Erythroblast (primary cell): ENCODE measurements around the gene ATM.

ENCODE experiments used
- GATA1 ChIP-seq: IDR thresholded peaks from 2 replicates; pipeline ENCODE4 v1.6.1; 2011; ENCODE audit warnings: low read depth, mild to moderate bottlenecking, control low read depth, low read length, moderate library complexity
- POLR2A ChIP-seq: IDR thresholded peaks from 2 replicates; pipeline ENCODE4 v1.6.1; 2011; ENCODE audit warnings: mild to moderate bottlenecking, low read length

DNA sequence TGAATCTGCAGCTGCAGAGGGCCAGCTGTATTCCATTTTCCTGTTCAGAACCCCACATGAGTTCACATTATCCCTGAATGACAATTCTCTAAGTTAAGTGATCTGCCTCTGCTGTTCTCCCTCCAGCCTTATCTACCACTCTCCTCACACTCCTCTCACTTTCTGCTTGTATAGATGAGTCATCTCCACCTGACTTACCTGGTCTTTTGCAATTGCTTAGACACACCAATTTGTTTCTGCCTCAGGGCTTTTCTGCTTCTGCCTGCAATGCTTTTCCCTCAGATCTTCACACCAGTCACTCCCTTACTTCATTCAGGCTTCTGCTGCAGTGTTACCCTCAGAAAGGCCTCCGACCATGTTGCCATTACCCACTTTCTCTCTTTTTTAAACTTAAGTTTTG is 118.1 kb downstream of the ATM start:
- TF ChIP-seq POLR2A: no peak
- no peak for TF ChIP-seq GATA1
